IPS DF 6.9 (cell line): Measurements from ENCODE around the gene SSBP3.

Experiments
- DNase-seq: peaks from one replicate; pipeline ENCODE4 v3.0.0-alpha.2; 2013; ENCODE audit warnings: low read depth, low spot score
- H3K27ac ChIP-seq: one replicate; pipeline ENCODE4 v1.5.1; 2013; ENCODE audit warnings: low read length, control low read depth
- H3K27me3 ChIP-seq: 2 replicates; pipeline ENCODE4 v1.6.1; 2013; ENCODE audit warnings: mild to moderate bottlenecking, low read length; ENCODE audit not compliant: control insufficient read depth, insufficient read depth
- H3K36me3 ChIP-seq: 2 replicates; pipeline ENCODE4 v1.6.1; 2013; ENCODE audit warnings: low read length; ENCODE audit not compliant: control insufficient read depth, insufficient read depth
- H3K4me1 ChIP-seq: 2 replicates; pipeline ENCODE4 v1.6.1; 2013; ENCODE audit warnings: low read length; ENCODE audit not compliant: control insufficient read depth, insufficient read depth
- H3K4me3 ChIP-seq: 2 replicates; pipeline ENCODE4 v1.5.1; 2013; ENCODE audit warnings: mild to moderate bottlenecking, low read length
- H3K9me3 ChIP-seq: 2 replicates; pipeline ENCODE4 v1.6.1; 2013; ENCODE audit warnings: low read length, inconsistent platforms; ENCODE audit not compliant: control insufficient read depth, insufficient read depth
- WGBS: extraction: QIAGEN DNeasy Blood & Tissue Kit; methylation state at CpG from one replicate; pipeline ENCODE4 v1.1.7; 2013; ENCODE audit warnings: mixed read lengths, missing lambda C conversion rate; ENCODE audit not compliant: insufficient read length, insufficient coverage; 5-methylcytosine and 5-hydroxymethylcytosine counted together

Gene SSBP3

GRCh38 chr1:54332781-54333585 lies 73.2 kb downstream of the SSBP3 start:
- H3K27ac ChIP-seq = no peak overlapping the region
- WGBS = no CpG with 5 or more reads among the region's 21 CpGs
- H3K9me3 ChIP-seq = no peaks in the 10 kb centered on the region
- H3K36me3 ChIP-seq = no peaks in the 10 kb centered on the region
- H3K4me3 ChIP-seq = no peak overlapping the region
- H3K27me3 ChIP-seq = no peaks in the 10 kb centered on the region
- DNase-seq = no peak
- H3K4me1 ChIP-seq = peaks cover 36% of the 10 kb centered on the region

GRCh38 chr1:54331843-54332463 lies 74.2 kb downstream of the SSBP3 start:
- WGBS = no CpG with 5 or more reads among the region's 3 CpGs
- no peaks in the 10 kb centered on the region for H3K27me3 ChIP-seq
- no peak overlapping the region for H3K27ac ChIP-seq
- no peaks in the 10 kb centered on the region for H3K9me3 ChIP-seq
- H3K36me3 ChIP-seq = no peaks in the 10 kb centered on the region
- H3K4me3 ChIP-seq = no peak overlapping the region
- DNase-seq = no peak
- peaks cover 36% of the 10 kb centered on the region for H3K4me1 ChIP-seq

GRCh38 chr1:54331091-54331772 lies 75.0 kb downstream of the SSBP3 start:
- H3K4me1 ChIP-seq = peaks cover 34% of the 10 kb centered on the region
- H3K36me3 ChIP-seq = no peaks in the 10 kb centered on the region
- DNase-seq = no peak
- H3K4me3 ChIP-seq = no peak overlapping the region
- H3K27me3 ChIP-seq = no peaks in the 10 kb centered on the region
- H3K27ac ChIP-seq = no peak overlapping the region
- H3K9me3 ChIP-seq = no peaks in the 10 kb centered on the region
- no CpG with 5 or more reads among the region's 12 CpGs for WGBS

GRCh38 chr1:54329312-54330003 lies 76.7 kb downstream of the SSBP3 start:
- no peak overlapping the region for H3K27ac ChIP-seq
- WGBS = no CpG with 5 or more reads among the region's 5 CpGs
- no peaks in the 10 kb centered on the region for H3K36me3 ChIP-seq
- no peak for DNase-seq
- no peak overlapping the region for H3K4me3 ChIP-seq
- no peaks in the 10 kb centered on the region for H3K9me3 ChIP-seq
- no peaks in the 10 kb centered on the region for H3K27me3 ChIP-seq
- peaks cover 36% of the 10 kb centered on the region for H3K4me1 ChIP-seq

GRCh38 chr1:54328066-54328636 lies 78.0 kb downstream of the SSBP3 start:
- Histone ChIP-seq H3K4me3 (no peak overlapping the region), H3K9me3 (no peaks in the 10 kb centered on the region), H3K4me1 (peaks cover 40% of the 10 kb centered on the region), H3K27me3 (no peaks in the 10 kb centered on the region), H3K27ac (no peak overlapping the region), H3K36me3 (no peaks in the 10 kb centered on the region)
- no peak for DNase-seq
- no CpG with 5 or more reads among the region's 12 CpGs for WGBS

- Histone ChIP-seq H3K36me3 (no peaks in the 10 kb centered on the region), H3K9me3 (no peaks in the 10 kb centered on the region), H3K27me3 (no peaks in the 10 kb centered on the region), H3K4me1 (peaks cover 35% of the 10 kb centered on the region), H3K4me3 (no peak overlapping the region), H3K27ac (no peak overlapping the region)
- DNase-seq = no peak
- no CpG with 5 or more reads among the region's 14 CpGs for WGBS
These were observed 78.7 kb downstream of the SSBP3 start for GRCh38 chr1:54327386-54328065.

- no peak for DNase-seq
- peaks cover 30% of the 10 kb centered on the region for H3K4me1 ChIP-seq
- no peak overlapping the region for H3K4me3 ChIP-seq
- no peak overlapping the region for H3K27ac ChIP-seq
- no peaks in the 10 kb centered on the region for H3K27me3 ChIP-seq
- no CpG with 5 or more reads among the region's 12 CpGs for WGBS
- no peaks in the 10 kb centered on the region for H3K36me3 ChIP-seq
- no peaks in the 10 kb centered on the region for H3K9me3 ChIP-seq
These were observed 79.4 kb downstream of the SSBP3 start for GRCh38 chr1:54326543-54327385.

- H3K36me3 ChIP-seq = no peaks in the 10 kb centered on the region
- no peaks in the 10 kb centered on the region for H3K9me3 ChIP-seq
- H3K4me1 ChIP-seq = peaks cover 26% of the 10 kb centered on the region
- no peak for DNase-seq
- no peak overlapping the region for H3K27ac ChIP-seq
- H3K27me3 ChIP-seq = no peaks in the 10 kb centered on the region
- H3K4me3 ChIP-seq = no peak overlapping the region
- no CpG with 5 or more reads among the region's 20 CpGs for WGBS
These were observed 80.3 kb downstream of the SSBP3 start for GRCh38 chr1:54325703-54326461.

- H3K27ac ChIP-seq = no peak overlapping the region
- no CpG with 5 or more reads among the region's 2 CpGs for WGBS
- no peaks in the 10 kb centered on the region for H3K36me3 ChIP-seq
- peaks cover 24% of the 10 kb centered on the region for H3K4me1 ChIP-seq
- H3K4me3 ChIP-seq = no peak overlapping the region
- H3K27me3 ChIP-seq = no peaks in the 10 kb centered on the region
- no peaks in the 10 kb centered on the region for H3K9me3 ChIP-seq
- no peak for DNase-seq
These were observed 80.9 kb downstream of the SSBP3 start for GRCh38 chr1:54325284-54325683.
